ENCODE data around the gene IL1RAP. TPM values are rescaled to one million over a fixed set of nuclear protein-coding genes. Genes with fewer than 3 reads are reported as not detected.

IL1RAP gene
- total RNA-seq, 2 experiments from 2014 or later: 2.1 to 5.6 TPM

DNA sequence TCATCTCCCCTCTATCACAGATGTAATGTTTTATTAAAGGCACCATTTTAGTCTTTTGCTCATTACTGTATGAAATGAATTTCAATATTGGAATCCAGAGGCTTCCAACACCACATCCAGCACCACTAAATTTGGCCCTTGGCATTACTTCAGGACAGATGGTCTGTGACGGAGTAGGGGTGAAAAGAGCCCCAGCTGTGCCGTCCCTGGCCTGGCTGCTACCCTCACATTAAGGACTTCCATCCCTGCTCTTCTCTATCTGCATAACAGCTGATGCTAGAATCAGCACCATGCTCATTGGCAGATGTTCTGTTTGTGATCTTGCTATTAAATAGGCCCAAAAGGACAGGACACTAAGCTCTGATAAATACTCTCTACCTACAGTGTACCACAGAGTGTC lies 152.9 kb downstream of the IL1RAP start:
- no TSS peak for BruUV-seq (replicated peaks)
- CTCF ChIA-PET (ENCODE audit: unreplicated experiment): no interaction called here
- TF ChIP-seq EZH2phosphoT487 (IDR thresholded peaks at IDR 0.05; ENCODE audit: borderline replicate concordance, low read depth, low read length): no peak
- TF ChIP-seq CTCF (conservative IDR thresholded peaks at IDR 0.05; ENCODE audit: low read length): no peak

DNA sequence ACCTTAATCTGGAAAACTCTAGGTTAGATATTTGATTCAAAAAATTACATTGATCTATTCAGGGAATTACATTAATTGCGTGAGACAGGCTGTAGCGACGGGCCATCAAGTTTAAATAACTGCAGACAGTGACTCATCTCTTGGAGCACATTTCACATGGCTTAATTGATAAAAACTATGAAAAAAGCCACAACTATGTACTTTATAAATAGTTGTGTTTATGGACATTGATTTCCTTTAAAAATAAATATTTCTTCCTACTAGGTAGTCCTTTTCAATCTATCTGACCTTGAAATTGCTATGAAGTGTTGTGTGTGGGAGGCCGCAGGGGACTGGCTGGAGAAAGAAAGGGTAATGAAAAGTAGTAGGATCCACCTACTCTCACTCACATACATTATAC lies 157.8 kb downstream of the IL1RAP start:
- no TSS peak for BruUV-seq (replicated peaks)
- Histone ChIP-seq H3K9me2 (ENCODE audit: insufficient read depth, low read length) (no peaks in the 10 kb centered on the region), H2AFZ (ENCODE audit: low read length) (no peak overlapping the region), H3K79me2 (ENCODE audit: insufficient read depth, low read depth, low read length) (no peaks in the 10 kb centered on the region), H3K4me3 (ENCODE audit: low read depth, low read length, poor library complexity, severe bottlenecking) (no peak overlapping the region), H3K27ac (ENCODE audit: low read depth, low read length, poor library complexity, severe bottlenecking) (no peak overlapping the region), H3K36me3 (ENCODE audit: insufficient read depth, low read length) (no peaks in the 10 kb centered on the region), H4K20me1 (ENCODE audit: insufficient read depth, low read length) (no peaks in the 10 kb centered on the region), H3K4me1 (ENCODE audit: insufficient read depth, low read length, poor library complexity, severe bottlenecking) (no peaks in the 10 kb centered on the region), H3K4me2 (ENCODE audit: low read length) (no peak overlapping the region), H3K9me3 (ENCODE audit: low read length) (no peaks in the 10 kb centered on the region)
- ChIA-PET POLR2A (no interaction called here), CTCF (ENCODE audit: unreplicated experiment) (no interaction called here)
- intact Hi-C loops (cut with micrococcal nuclease; ENCODE audit: unreplicated experiment): no loop called here
- no peak for TF ChIP-seq EZH2phosphoT487 (IDR thresholded peaks at IDR 0.05; ENCODE audit: borderline replicate concordance, low read depth, low read length)
- TF ChIP-seq CTCF (conservative IDR thresholded peaks at IDR 0.05; ENCODE audit: low read length): no peak
- DNase-seq (ENCODE audit: low spot score): no peak

More for the DNA sequence above, 152.9 kb downstream of the IL1RAP start:
- Histone ChIP-seq H3K36me3 (ENCODE audit: insufficient read depth, low read length) (no peaks in the 10 kb centered on the region), H3K9me3 (ENCODE audit: low read length) (no peaks in the 10 kb centered on the region), H3K27ac (ENCODE audit: low read depth, low read length, poor library complexity, severe bottlenecking) (no peak overlapping the region), H3K79me2 (ENCODE audit: insufficient read depth, low read depth, low read length) (no peaks in the 10 kb centered on the region), H3K9me2 (ENCODE audit: insufficient read depth, low read length) (no peaks in the 10 kb centered on the region), H3K4me1 (ENCODE audit: insufficient read depth, low read length, poor library complexity, severe bottlenecking) (no peaks in the 10 kb centered on the region), H2AFZ (ENCODE audit: low read length) (no peak overlapping the region), H4K20me1 (ENCODE audit: insufficient read depth, low read length) (no peaks in the 10 kb centered on the region), H3K4me3 (ENCODE audit: low read depth, low read length, poor library complexity, severe bottlenecking) (no peak overlapping the region), H3K4me2 (ENCODE audit: low read length) (no peak overlapping the region)
- no peak for DNase-seq (ENCODE audit: low spot score)
- intact Hi-C loops (cut with micrococcal nuclease; ENCODE audit: unreplicated experiment): no loop called here
- POLR2A ChIA-PET: no interaction called here

DNA sequence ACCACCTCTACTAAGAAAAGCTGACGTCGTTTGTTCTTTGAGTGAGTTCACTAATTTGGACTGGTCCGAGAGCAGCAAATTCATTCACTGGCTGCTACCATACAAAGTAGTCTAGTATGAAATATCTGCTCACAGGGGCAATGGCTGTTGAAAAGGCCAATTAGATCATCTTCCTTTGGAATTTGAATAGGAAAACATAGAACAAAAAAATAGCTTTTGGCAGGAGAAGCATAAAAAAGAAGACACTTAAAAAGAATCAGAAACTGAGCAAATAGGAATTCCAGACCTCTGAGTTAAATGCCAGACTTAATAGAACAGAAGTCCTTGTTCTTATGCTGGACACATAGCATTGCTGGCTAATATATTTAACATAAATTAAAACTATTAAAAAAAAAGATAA lies 159.3 kb downstream of the IL1RAP start:
- POLR2A ChIA-PET: interaction anchor here (1.1 to 1.4 kb wide), 3 partner anchors 11 to 93 kb away, joined by 3 to 4 read pairs (median 4); no protein-coding TSS in a partner anchor
- H3K4me1 ChIP-seq (ENCODE audit: insufficient read depth, low read length, poor library complexity, severe bottlenecking): no peaks in the 10 kb centered on the region

More for the DNA sequence above, 159.3 kb downstream of the IL1RAP start:
- Histone ChIP-seq H3K9me2 (ENCODE audit: insufficient read depth, low read length) (no peaks in the 10 kb centered on the region), H3K9me3 (ENCODE audit: low read length) (no peaks in the 10 kb centered on the region), H3K4me2 (ENCODE audit: low read length) (no peak overlapping the region), H3K36me3 (ENCODE audit: insufficient read depth, low read length) (no peaks in the 10 kb centered on the region), H3K79me2 (ENCODE audit: insufficient read depth, low read depth, low read length) (no peaks in the 10 kb centered on the region), H3K27ac (ENCODE audit: low read depth, low read length, poor library complexity, severe bottlenecking) (no peak overlapping the region), H3K4me3 (ENCODE audit: low read depth, low read length, poor library complexity, severe bottlenecking) (no peak overlapping the region), H2AFZ (ENCODE audit: low read length) (no peak overlapping the region), H4K20me1 (ENCODE audit: insufficient read depth, low read length) (no peaks in the 10 kb centered on the region)
- no peak for DNase-seq (ENCODE audit: low spot score)
- CTCF ChIA-PET (ENCODE audit: unreplicated experiment): no interaction called here
- BruUV-seq (replicated peaks): no TSS peak
- TF ChIP-seq CTCF (conservative IDR thresholded peaks at IDR 0.05; ENCODE audit: low read length): no peak
- TF ChIP-seq EZH2phosphoT487 (IDR thresholded peaks at IDR 0.05; ENCODE audit: borderline replicate concordance, low read depth, low read length): no peak
- intact Hi-C loops (cut with micrococcal nuclease; ENCODE audit: unreplicated experiment): no loop called here
